Stomach (tissue), 9 donors: ENCODE measurements around the gene GJC3. TPM values are rescaled to one million over a fixed set of nuclear protein-coding genes. Genes with fewer than 3 reads are reported as not detected.
A peak's percentile ranks its signal among the peaks of the same experiment; 100 is the strongest.

ENCODE experiments used
- DNase-seq, 2 donors: peaks; one replicate each; pipeline versions ENCODE4 v3.0.0 to v3.0.0-alpha.2; 2013 to 2019
- H3K27ac ChIP-seq, 5 donors: fragments of 200-600 bp in 4 of 5; sonication (generic) in 4 of 5; one replicate each; pipeline ENCODE4 v1.5.1; 2013 to 2019; ENCODE audit warnings: mild to moderate bottlenecking in 1 of 5, moderate library complexity in 1 of 5
- H3K27me3 ChIP-seq, 3 donors: fragments of 200-600 bp; sonication (generic); one replicate each; pipeline ENCODE4 v1.5.1; 2017 to 2019; ENCODE audit warnings: mixed run types in 1 of 3
- H3K36me3 ChIP-seq, 4 donors: fragments of 200-600 bp; sonication (generic); 1 replicate in 3 of 4; 2 replicates in 1 of 4; pipeline ENCODE4 v1.5.1; 2016 to 2019
- H3K4me1 ChIP-seq, 4 donors: fragments of 200-600 bp; sonication (generic); one replicate each; pipeline ENCODE4 v1.5.1; 2016 to 2019
- H3K4me3 ChIP-seq, 4 donors: fragments of 200-600 bp; sonication (generic) in 3 of 4; one replicate each; pipeline ENCODE4 v1.5.1; 2016 to 2019; ENCODE audit warnings: mild to moderate bottlenecking in 1 of 4
- H3K9me3 ChIP-seq, 4 donors: fragments of 200-600 bp; sonication (generic); one replicate each; pipeline ENCODE4 v1.5.1; 2016 to 2019
- CTCF ChIP-seq, 7 experiments: fragments of 450-650 bp in 4 of 7; fragments of 200-600 bp in 3 of 7; sonication (generic) in 3 of 7; IDR thresholded peaks; one replicate each; pipeline ENCODE4 v1.5.1; 2016 to 2019; ENCODE audit warnings: antibody characterized with exemption in 7 of 7, control low read depth in 2 of 7, mild to moderate bottlenecking in 1 of 7
- EP300 ChIP-seq: sonication (generic); formaldehyde crosslinking; IDR thresholded peaks from one replicate; pipeline ENCODE4 v1.6.1; 2017; ENCODE audit warnings: antibody characterized with exemption
- POLR2A ChIP-seq, 4 donors: fragments of 450-650 bp; IDR thresholded peaks; one replicate each; pipeline ENCODE4 v1.6.1; 2016; ENCODE audit warnings: antibody characterized with exemption in 4 of 4, control low read depth in 2 of 4, mild to moderate bottlenecking in 1 of 4, moderate library complexity in 1 of 4
- POLR2AphosphoS5 ChIP-seq, 3 donors: sonication (generic); formaldehyde crosslinking; IDR thresholded peaks; one replicate each; pipeline ENCODE4 v1.6.1; 2016; ENCODE audit warnings: antibody characterized with exemption in 3 of 3
- WGBS, 5 donors: extraction: QIAGEN DNeasy Blood & Tissue Kit in 3 of 5; methylation state at CpG; one replicate each; pipeline versions ENCODE4 v1.1.5 to v1.1.7; 2013 to 2018; 5-methylcytosine and 5-hydroxymethylcytosine counted together
- intact Hi-C: fragments of 100-400 bp; cut with DNase I; formaldehyde crosslinking; loops from one replicate; pipeline ENCODE4 v1.15.1; 2023; ENCODE audit warnings: low total_unique reads
- polyA plus RNA-seq, 3 donors: library from polyadenylated mRNA; stranded (reverse); fragments of 200-250 nt; gene quantifications; one replicate each; pipeline ENCODE4 v1.2.3, GENCODE V29; 2013
- total RNA-seq, 5 donors: library from RNA; depleted of rRNA; stranded (reverse); fragments of >200 nt; gene quantifications; one replicate each; pipeline versions ENCODE4 v1.1.0 to v1.2.3, GENCODE V29; 2014 to 2016
- donor health status: healthy with polysubstance abuse.
- donor health status: Bipolar disorder and iron deficiency.
- donor health status: healthy.

GJC3 gene
- total and polyA plus RNA-seq, 8 donors: 0.15 to 0.75 TPM; not detected in 6

- 14 to 38% (median 31%) methylated on average over 4 of the region's 4 CpGs for WGBS, 5 donors
- intact Hi-C loops: loop anchor here (5.0 to 10.0 kb wide), 2 partner anchors 73 to 135 kb away; no protein-coding TSS in a partner anchor
- H3K36me3 ChIP-seq: peaks cover 7 to 35% (median 18%) of the 10 kb centered on the region in 4 donors
- no peak for DNase-seq
- TF ChIP-seq CTCF (IDR thresholded peaks at IDR 0.05): no peak
- no peak for TF ChIP-seq POLR2A (IDR thresholded peaks at IDR 0.05)
- TF ChIP-seq POLR2AphosphoS5 (IDR thresholded peaks at IDR 0.05): no peak
- no peak for TF ChIP-seq EP300
- no peaks in the 10 kb centered on the region for H3K27me3 ChIP-seq
- peak overlapping the region; percentile 89 to 97 (median 93) for H3K27ac ChIP-seq
- peaks cover 37 to 57% (median 46%) of the 10 kb centered on the region in 4 donors for H3K4me1 ChIP-seq
- no peaks in the 10 kb centered on the region for H3K9me3 ChIP-seq
- H3K4me3 ChIP-seq: peak overlapping the region; percentile 70 to 88 (median 80)
These were observed 9.7 kb downstream of the GJC3 start for GRCh38 chr7:99919814-99920112.

- WGBS, 5 donors: 0 to 2% (median 1%) methylated on average over 36 to 81 of the region's 81 CpGs
- intact Hi-C loops: loop anchor here (5.0 to 10.0 kb wide), 2 partner anchors 73 to 136 kb away; no protein-coding TSS in a partner anchor
- peaks cover 7 to 40% (median 20%) of the 10 kb centered on the region in 4 donors for H3K36me3 ChIP-seq
- peak; percentile 93 to 97 for DNase-seq
- H3K27me3 ChIP-seq: no peaks in the 10 kb centered on the region
- H3K4me3 ChIP-seq: peak within 1 kb of the TSS; percentile 70 to 88 (median 80)
- peak in 1 of 4 donors; percentile 63 for TF ChIP-seq POLR2A (IDR thresholded peaks at IDR 0.05)
- TF ChIP-seq EP300: no peak
- TF ChIP-seq CTCF (IDR thresholded peaks at IDR 0.05): no peak
- TF ChIP-seq POLR2AphosphoS5 (IDR thresholded peaks at IDR 0.05): peak; percentile 87 to 97 (median 94)
- H3K9me3 ChIP-seq: no peaks in the 10 kb centered on the region
- H3K4me1 ChIP-seq: peaks cover 37 to 62% (median 49%) of the 10 kb centered on the region in 4 donors
- H3K27ac ChIP-seq: peak within 1 kb of the TSS; percentile 89 to 97 (median 93)
These were observed 10.2 kb downstream of the GJC3 start, which contains the start of gene TRIM4 for GRCh38 chr7:99918959-99919813. Gene TRIM4 (minus strand): TSS chr7:99919530. CDS start chr7:99919401, 129 bp downstream.

- intact Hi-C loops: loop anchor here (10.0 kb wide), 1 partner anchor 144 kb away; no protein-coding TSS in a partner anchor
- peaks cover 26 to 67% (median 58%) of the 10 kb centered on the region in 4 donors for H3K36me3 ChIP-seq
- 85 to 100% (median 96%) methylated on average over 2 of the region's 2 CpGs for WGBS, 5 donors
These were observed 18.4 kb downstream of the GJC3 start for GRCh38 chr7:99910976-99911375.

More at GRCh38 chr7:99910976-99911375, 18.4 kb downstream of the GJC3 start:
- H3K4me1 ChIP-seq: peaks cover 1 to 40% (median 23%) of the 10 kb centered on the region in 4 donors
- no peaks in the 10 kb centered on the region for H3K27me3 ChIP-seq
- H3K4me3 ChIP-seq: no peak overlapping the region
- TF ChIP-seq CTCF (IDR thresholded peaks at IDR 0.05) (no peak), POLR2A (IDR thresholded peaks at IDR 0.05) (no peak), EP300 (no peak), POLR2AphosphoS5 (IDR thresholded peaks at IDR 0.05) (no peak)
- no peak for DNase-seq
- H3K27ac ChIP-seq: no peak overlapping the region
- H3K9me3 ChIP-seq: no peaks in the 10 kb centered on the region
